Measurements from ENCODE around the gene PECR.

Gene PECR

GRCh38 chr2:216108310-216108966, 26.8 kb upstream of the PECR start:
- no peak for TF ChIP-seq POLR2A (IDR thresholded peaks at IDR 0.05; ENCODE audit: low read depth, low read length)
- TF ChIP-seq SPI1 (IDR thresholded peaks at IDR 0.05; ENCODE audit: low read depth, low read length): no peak
- TF ChIP-seq PAX5 (IDR thresholded peaks at IDR 0.05; ENCODE audit: insufficient read depth, low read length, severe bottlenecking): no peak
- TF ChIP-seq POLR2AphosphoS5 (IDR thresholded peaks at IDR 0.05; ENCODE audit: low read depth, low read length): no peak; the same call in 1 of the 2 replicates
- no peak for TF ChIP-seq POU2F2 (IDR thresholded peaks at IDR 0.05; ENCODE audit: low read depth, low read length)
- TF ChIP-seq TAF1 (IDR thresholded peaks at IDR 0.05; ENCODE audit: low read depth, low read length): no peak
- no peak for FAIRE-seq
- DNase-seq (ENCODE audit: insufficient read length, low spot score): no peak

- TF ChIP-seq SPI1 (IDR thresholded peaks at IDR 0.05; ENCODE audit: low read depth, low read length) (no peak), POLR2A (IDR thresholded peaks at IDR 0.05; ENCODE audit: low read depth, low read length) (no peak), POLR2AphosphoS5 (IDR thresholded peaks at IDR 0.05; ENCODE audit: low read depth, low read length) (no peak), PAX5 (IDR thresholded peaks at IDR 0.05; ENCODE audit: insufficient read depth, low read length, severe bottlenecking) (no peak), POU2F2 (IDR thresholded peaks at IDR 0.05; ENCODE audit: low read depth, low read length) (no peak), TAF1 (IDR thresholded peaks at IDR 0.05; ENCODE audit: low read depth, low read length) (no peak)
- FAIRE-seq (no peak), DNase-seq (ENCODE audit: insufficient read length, low spot score) (no peak)
Measured at GRCh38 chr2:216107760-216108159, 26.2 kb upstream of the PECR start.

- TF ChIP-seq PAX5 (IDR thresholded peaks at IDR 0.05; ENCODE audit: insufficient read depth, low read length, severe bottlenecking) (no peak), POU2F2 (IDR thresholded peaks at IDR 0.05; ENCODE audit: low read depth, low read length) (no peak), SPI1 (IDR thresholded peaks at IDR 0.05; ENCODE audit: low read depth, low read length) (no peak), POLR2AphosphoS5 (IDR thresholded peaks at IDR 0.05; ENCODE audit: low read depth, low read length) (no peak), POLR2A (IDR thresholded peaks at IDR 0.05; ENCODE audit: low read depth, low read length) (no peak), TAF1 (IDR thresholded peaks at IDR 0.05; ENCODE audit: low read depth, low read length) (no peak)
- FAIRE-seq (no peak), DNase-seq (ENCODE audit: insufficient read length, low spot score) (no peak)
Measured at GRCh38 chr2:216107320-216107719, 25.7 kb upstream of the PECR start.

GRCh38 chr2:216104691-216105090, 23.1 kb upstream of the PECR start:
- TF ChIP-seq POLR2A (IDR thresholded peaks at IDR 0.05; ENCODE audit: low read depth, low read length) (no peak), POU2F2 (IDR thresholded peaks at IDR 0.05; ENCODE audit: low read depth, low read length) (no peak), TAF1 (IDR thresholded peaks at IDR 0.05; ENCODE audit: low read depth, low read length) (no peak), PAX5 (IDR thresholded peaks at IDR 0.05; ENCODE audit: insufficient read depth, low read length, severe bottlenecking) (no peak), POLR2AphosphoS5 (IDR thresholded peaks at IDR 0.05; ENCODE audit: low read depth, low read length) (no peak), SPI1 (IDR thresholded peaks at IDR 0.05; ENCODE audit: low read depth, low read length) (no peak)
- no peak for FAIRE-seq
- DNase-seq (ENCODE audit: insufficient read length, low spot score): no peak

GRCh38 chr2:216103213-216103612, 21.6 kb upstream of the PECR start:
- DNase-seq (ENCODE audit: insufficient read length, low spot score) (no peak), FAIRE-seq (no peak)
- TF ChIP-seq POLR2AphosphoS5 (IDR thresholded peaks at IDR 0.05; ENCODE audit: low read depth, low read length) (no peak), TAF1 (IDR thresholded peaks at IDR 0.05; ENCODE audit: low read depth, low read length) (no peak), PAX5 (IDR thresholded peaks at IDR 0.05; ENCODE audit: insufficient read depth, low read length, severe bottlenecking) (no peak)

- TF ChIP-seq POU2F2 (IDR thresholded peaks at IDR 0.05; ENCODE audit: low read depth, low read length) (no peak), TAF1 (IDR thresholded peaks at IDR 0.05; ENCODE audit: low read depth, low read length) (no peak), POLR2A (IDR thresholded peaks at IDR 0.05; ENCODE audit: low read depth, low read length) (no peak), POLR2AphosphoS5 (IDR thresholded peaks at IDR 0.05; ENCODE audit: low read depth, low read length) (no peak), PAX5 (IDR thresholded peaks at IDR 0.05; ENCODE audit: insufficient read depth, low read length, severe bottlenecking) (no peak), SPI1 (IDR thresholded peaks at IDR 0.05; ENCODE audit: low read depth, low read length) (no peak)
- DNase-seq (ENCODE audit: insufficient read length, low spot score): no peak
- FAIRE-seq: no peak
Measured at GRCh38 chr2:216101109-216101508, 19.5 kb upstream of the PECR start.

GRCh38 chr2:216098421-216099334, 17.1 kb upstream of the PECR start:
- DNase-seq (ENCODE audit: insufficient read length, low spot score) (no peak), FAIRE-seq (peak; percentile 91)
- no peak for TF ChIP-seq PAX5 (IDR thresholded peaks at IDR 0.05; ENCODE audit: insufficient read depth, low read length, severe bottlenecking)
- no peak for TF ChIP-seq SPI1 (IDR thresholded peaks at IDR 0.05; ENCODE audit: low read depth, low read length)
- TF ChIP-seq TAF1 (IDR thresholded peaks at IDR 0.05; ENCODE audit: low read depth, low read length): no peak
- no peak for TF ChIP-seq POLR2AphosphoS5 (IDR thresholded peaks at IDR 0.05; ENCODE audit: low read depth, low read length)
- no peak for TF ChIP-seq POU2F2 (IDR thresholded peaks at IDR 0.05; ENCODE audit: low read depth, low read length)
- no peak for TF ChIP-seq POLR2A (IDR thresholded peaks at IDR 0.05; ENCODE audit: low read depth, low read length)

- TF ChIP-seq PAX5 (IDR thresholded peaks at IDR 0.05; ENCODE audit: insufficient read depth, low read length, severe bottlenecking) (no peak), POU2F2 (IDR thresholded peaks at IDR 0.05; ENCODE audit: low read depth, low read length) (no peak), POLR2A (IDR thresholded peaks at IDR 0.05; ENCODE audit: low read depth, low read length) (no peak), SPI1 (IDR thresholded peaks at IDR 0.05; ENCODE audit: low read depth, low read length) (no peak), POLR2AphosphoS5 (IDR thresholded peaks at IDR 0.05; ENCODE audit: low read depth, low read length) (no peak), TAF1 (IDR thresholded peaks at IDR 0.05; ENCODE audit: low read depth, low read length) (no peak)
- FAIRE-seq: no peak
- DNase-seq (ENCODE audit: insufficient read length, low spot score): no peak
Measured at GRCh38 chr2:216094701-216095100, 13.1 kb upstream of the PECR start.

GRCh38 chr2:216092646-216093045, 11.0 kb upstream of the PECR start:
- TF ChIP-seq TAF1 (IDR thresholded peaks at IDR 0.05; ENCODE audit: low read depth, low read length): no peak
- DNase-seq (ENCODE audit: insufficient read length, low spot score) (no peak), FAIRE-seq (peak; percentile 23)
